Vagina (tissue), 2 donors: Measurements from ENCODE around the gene ADAT1.

Experiments
- CTCF ChIP-seq, 3 experiments: fragments of 450-650 bp in 2 of 3; fragments of 200-600 bp in 1 of 3; sonication (generic) in 1 of 3; IDR thresholded peaks; one replicate each; pipeline ENCODE4 v1.5.1; 2017 to 2019; ENCODE audit warnings: antibody characterized with exemption in 3 of 3, mild to moderate bottlenecking in 2 of 3, moderate library complexity in 2 of 3
- POLR2AphosphoS5 ChIP-seq, 2 donors: sonication (generic); formaldehyde crosslinking; IDR thresholded peaks; one replicate each; pipeline ENCODE4 v1.9.0; 2017; ENCODE audit warnings: antibody characterized with exemption in 2 of 2, mild to moderate bottlenecking in 2 of 2, low read depth in 1 of 2; ENCODE audit not compliant: insufficient read depth in 1 of 2

GRCh38 chr16:75593825-75594820 lies 29.0 kb downstream of the ADAT1 start:
- TF ChIP-seq POLR2AphosphoS5 (IDR thresholded peaks at IDR 0.05; ENCODE audit: insufficient read depth in 1 of 2, low read depth in 1 of 2), result no peak
- no peak for TF ChIP-seq CTCF (IDR thresholded peaks at IDR 0.05)
